Caki2 (cell line): Measurements from ENCODE around the gene STX12. TPM values are rescaled to one million over a fixed set of nuclear protein-coding genes. Genes with fewer than 3 reads are reported as not detected.
"Not testable (repeated sequence)": the region's sequence is repeated elsewhere in the genome, so short reads cannot be mapped to it uniquely, and the experiment has no call there.

Experiments used
- DNase-seq: peaks from one replicate; pipeline ENCODE4 v3.0.0-alpha.2; 2015; ENCODE audit warnings: low read depth
- in situ Hi-C: cut with HindIII; loops from 2 replicates; pipeline ENCODE4 v1.10.0; 2016; ENCODE audit warnings: low sequenced_read_pairs, low pct_unique_long_range_greater_than_20kb, mixed read lengths
- total RNA-seq: library from RNA; depleted of rRNA; stranded (reverse); fragments of >200 nt; shearing (Covaris generic); gene quantifications from 2 replicates; pipeline ENCODE4 v1.2.3, GENCODE V29; 2014; ENCODE audit warnings: low replicate concordance

Gene STX12
- total RNA-seq, 1 experiment from 2014 or later: 16.9 TPM

- no peak for DNase-seq
- in situ Hi-C loops: no loop called here
Observed at GRCh38 chr1:27811741-27812500, 38.9 kb downstream of the STX12 start.

- in situ Hi-C loops: no loop called here
- peak; percentile 77 for DNase-seq
Observed at GRCh38 chr1:27816921-27817630, 44.1 kb downstream of the STX12 start.

- in situ Hi-C loops: no loop called here
- no peak for DNase-seq
Observed at GRCh38 chr1:27821761-27822315, 48.8 kb downstream of the STX12 start.

GRCh38 chr1:27823784-27824183 is 50.8 kb downstream of the STX12 start:
- in situ Hi-C loops: no loop called here
- no peak for DNase-seq

- DNase-seq: no peak
- in situ Hi-C loops: no loop called here
Observed at GRCh38 chr1:27824411-27824810, 51.4 kb downstream of the STX12 start.

- in situ Hi-C loops, DNase-seq: not testable (repeated sequence)
Observed at GRCh38 chr1:27829339-27829960, 56.4 kb downstream of the STX12 start.

- in situ Hi-C loops: no loop called here
- peak; percentile 93 for DNase-seq
Observed at GRCh38 chr1:27830621-27831440, 57.8 kb downstream of the STX12 start, which contains the start of gene PPP1R8. TSS of gene PPP1R8 (plus strand) at chr1:27830782. CDS start at chr1:27830836, 54 bp downstream.

- in situ Hi-C loops: no loop called here
- DNase-seq: no peak
Observed at GRCh38 chr1:27831568-27832410, 58.8 kb downstream of the STX12 start.

GRCh38 chr1:27832762-27833161 is 59.7 kb downstream of the STX12 start:
- DNase-seq: no peak
- in situ Hi-C loops: no loop called here

- DNase-seq: no peak
- in situ Hi-C loops: no loop called here
Observed at GRCh38 chr1:27833470-27833869, 60.5 kb downstream of the STX12 start.

GRCh38 chr1:27835046-27835445 is 62.0 kb downstream of the STX12 start:
- in situ Hi-C loops: no loop called here
- DNase-seq: no peak

GRCh38 chr1:27835501-27835900 is 62.5 kb downstream of the STX12 start:
- DNase-seq: no peak
- in situ Hi-C loops: no loop called here

GRCh38 chr1:27849951-27850350 is 76.9 kb downstream of the STX12 start:
- DNase-seq: no peak
- in situ Hi-C loops: no loop called here

- in situ Hi-C loops: no loop called here
- no peak for DNase-seq
Observed at GRCh38 chr1:27855085-27855484, 82.1 kb downstream of the STX12 start.

- DNase-seq: no peak
- in situ Hi-C loops: no loop called here
Observed at GRCh38 chr1:27856561-27857343, 83.7 kb downstream of the STX12 start.

GRCh38 chr1:27857552-27857951 is 84.5 kb downstream of the STX12 start:
- in situ Hi-C loops, DNase-seq: not testable (repeated sequence)
